Loucy (cell line): ENCODE measurements around the gene CATSPERD.
"Not testable (repeated sequence)": the region's sequence is repeated elsewhere in the genome, so short reads cannot be mapped to it uniquely, and the experiment has no call there.

Experiments used
- H2AFZ ChIP-seq: fragments of 200-600 bp; sonication (generic); 2 replicates; pipeline ENCODE4 v1.6.0; 2016; ENCODE audit warnings: antibody characterized with exemption, mild to moderate bottlenecking, low read length, moderate library complexity
- H3F3A ChIP-seq: fragments of 200-600 bp; 2 replicates; pipeline ENCODE4 v1.6.0; 2016; ENCODE audit warnings: antibody characterized with exemption, low read depth, mild to moderate bottlenecking
- H3K27me3 ChIP-seq: fragments of 200-600 bp; sonication (generic); 2 replicates; pipeline ENCODE4 v1.6.1; 2014; ENCODE audit warnings: low read length, mild to moderate bottlenecking; ENCODE audit not compliant: insufficient read depth, poor library complexity, severe bottlenecking
- H3K36me3 ChIP-seq: fragments of 200-600 bp; sonication (generic); 2 replicates; pipeline ENCODE4 v1.6.1; 2016; ENCODE audit warnings: low read length; ENCODE audit not compliant: insufficient read depth
- H3K4me1 ChIP-seq: fragments of 200-600 bp; sonication (generic); 2 replicates; pipeline ENCODE4 v1.5.1; 2014; ENCODE audit warnings: low read length, mild to moderate bottlenecking; ENCODE audit not compliant: insufficient read depth, poor library complexity, severe bottlenecking
- H3K4me2 ChIP-seq: fragments of 200-600 bp; sonication (generic); 2 replicates; pipeline ENCODE4 v1.6.0; 2014; ENCODE audit warnings: antibody characterized with exemption, low read length, low read depth, mild to moderate bottlenecking; ENCODE audit not compliant: poor library complexity, severe bottlenecking
- H3K4me3 ChIP-seq: fragments of 200-600 bp; sonication (generic); 2 replicates; pipeline ENCODE4 v1.5.1; 2014; ENCODE audit warnings: low read length, mild to moderate bottlenecking, mixed read lengths; ENCODE audit not compliant: poor library complexity, severe bottlenecking
- H3K79me2 ChIP-seq: fragments of 200-600 bp; sonication (generic); 2 replicates; pipeline ENCODE4 v1.6.1; 2014; ENCODE audit warnings: low read length; ENCODE audit not compliant: insufficient read depth
- H3K9ac ChIP-seq: fragments of 200-600 bp; sonication (generic); 2 replicates; pipeline ENCODE4 v1.6.0; 2014; ENCODE audit warnings: mild to moderate bottlenecking, low read depth, low read length, moderate library complexity; ENCODE audit not compliant: poor library complexity, severe bottlenecking
- H3K9me2 ChIP-seq: fragments of 200-600 bp; sonication (generic); replicated peaks from 2 replicates; pipeline ENCODE4 v1.6.1; 2016; ENCODE audit warnings: low read depth, low read length, mixed read lengths
- H3K9me3 ChIP-seq: fragments of 200-600 bp; sonication (generic); 2 replicates; pipeline ENCODE4 v1.6.1; 2014; ENCODE audit warnings: mild to moderate bottlenecking, antibody characterized with exemption, low read length, low read depth; ENCODE audit not compliant: insufficient read depth
- H4K20me1 ChIP-seq: fragments of 200-600 bp; sonication (generic); 2 replicates; pipeline ENCODE4 v1.6.0; 2014; ENCODE audit warnings: antibody characterized with exemption, low read length, mild to moderate bottlenecking; ENCODE audit not compliant: insufficient read depth, poor library complexity, severe bottlenecking
- EZH2phosphoT487 ChIP-seq: fragments of 200-600 bp; IDR thresholded peaks from 2 replicates; pipeline ENCODE4 v1.6.1; 2018; ENCODE audit warnings: antibody characterized with exemption, mild to moderate bottlenecking, moderate library complexity, borderline replicate concordance
- TF ChIP-seq, protein P1 (sequence below): fragments of 200-600 bp; sonication (generic); conservative IDR thresholded peaks from 2 replicates; pipeline ENCODE4 v1.5.1; 2014; ENCODE audit warnings: mild to moderate bottlenecking, antibody characterized with exemption, low read length

The CATSPERD gene

GRCh38 chr19:5738423-5738822 lies 18.0 kb downstream of the CATSPERD start:
- Histone ChIP-seq H3K27me3 (no peaks in the 10 kb centered on the region), H3K9me3 (no peaks in the 10 kb centered on the region), H3K9me2 (no peaks in the 10 kb centered on the region), H3K79me2 (no peaks in the 10 kb centered on the region), H3K36me3 (no peaks in the 10 kb centered on the region), H3K4me1 (no peaks in the 10 kb centered on the region), H3K9ac (no peak overlapping the region), H3K4me3 (no peak overlapping the region), H3F3A (no peaks in the 10 kb centered on the region), H2AFZ (no peak overlapping the region), H4K20me1 (no peaks in the 10 kb centered on the region), H3K4me2 (no peak overlapping the region)
- TF ChIP-seq, protein P1, sequence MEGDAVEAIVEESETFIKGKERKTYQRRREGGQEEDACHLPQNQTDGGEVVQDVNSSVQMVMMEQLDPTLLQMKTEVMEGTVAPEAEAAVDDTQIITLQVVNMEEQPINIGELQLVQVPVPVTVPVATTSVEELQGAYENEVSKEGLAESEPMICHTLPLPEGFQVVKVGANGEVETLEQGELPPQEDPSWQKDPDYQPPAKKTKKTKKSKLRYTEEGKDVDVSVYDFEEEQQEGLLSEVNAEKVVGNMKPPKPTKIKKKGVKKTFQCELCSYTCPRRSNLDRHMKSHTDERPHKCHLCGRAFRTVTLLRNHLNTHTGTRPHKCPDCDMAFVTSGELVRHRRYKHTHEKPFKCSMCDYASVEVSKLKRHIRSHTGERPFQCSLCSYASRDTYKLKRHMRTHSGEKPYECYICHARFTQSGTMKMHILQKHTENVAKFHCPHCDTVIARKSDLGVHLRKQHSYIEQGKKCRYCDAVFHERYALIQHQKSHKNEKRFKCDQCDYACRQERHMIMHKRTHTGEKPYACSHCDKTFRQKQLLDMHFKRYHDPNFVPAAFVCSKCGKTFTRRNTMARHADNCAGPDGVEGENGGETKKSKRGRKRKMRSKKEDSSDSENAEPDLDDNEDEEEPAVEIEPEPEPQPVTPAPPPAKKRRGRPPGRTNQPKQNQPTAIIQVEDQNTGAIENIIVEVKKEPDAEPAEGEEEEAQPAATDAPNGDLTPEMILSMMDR: no peak
- no peak for TF ChIP-seq EZH2phosphoT487

GRCh38 chr19:5742051-5742450 lies 21.6 kb downstream of the CATSPERD start:
- Histone ChIP-seq H3K4me1 (no peaks in the 10 kb centered on the region), H2AFZ (no peak overlapping the region), H3F3A (no peaks in the 10 kb centered on the region), H3K9ac (no peak overlapping the region), H3K4me2 (no peak overlapping the region), H3K36me3 (no peaks in the 10 kb centered on the region), H3K79me2 (no peaks in the 10 kb centered on the region), H3K9me3 (no peaks in the 10 kb centered on the region), H4K20me1 (no peaks in the 10 kb centered on the region), H3K9me2 (no peaks in the 10 kb centered on the region), H3K4me3 (no peak overlapping the region), H3K27me3 (no peaks in the 10 kb centered on the region)
- TF ChIP-seq EZH2phosphoT487: no peak
- TF ChIP-seq, protein P1: no peak

GRCh38 chr19:5743630-5744029 lies 23.2 kb downstream of the CATSPERD start:
- H3K4me2 ChIP-seq: no peak overlapping the region
- H3K36me3 ChIP-seq: no peaks in the 10 kb centered on the region
- H3K27me3 ChIP-seq: no peaks in the 10 kb centered on the region
- no peak overlapping the region for H3K4me3 ChIP-seq
- no peak overlapping the region for H2AFZ ChIP-seq
- no peaks in the 10 kb centered on the region for H3K9me2 ChIP-seq
- no peaks in the 10 kb centered on the region for H3K9me3 ChIP-seq
- no peaks in the 10 kb centered on the region for H3K79me2 ChIP-seq
- H3F3A ChIP-seq: no peaks in the 10 kb centered on the region
- no peak for TF ChIP-seq EZH2phosphoT487
- TF ChIP-seq, protein P1: no peak
- H4K20me1 ChIP-seq: no peaks in the 10 kb centered on the region
- no peaks in the 10 kb centered on the region for H3K4me1 ChIP-seq
- no peak overlapping the region for H3K9ac ChIP-seq

- not testable (repeated sequence) for H3K4me3 ChIP-seq, H3K9ac ChIP-seq, H4K20me1 ChIP-seq, H3K4me1 ChIP-seq, H3K9me3 ChIP-seq, H3F3A ChIP-seq, H3K36me3 ChIP-seq, H3K4me2 ChIP-seq, H3K79me2 ChIP-seq, H3K27me3 ChIP-seq, H2AFZ ChIP-seq, H3K9me2 ChIP-seq
These were observed 24.6 kb downstream of the CATSPERD start for GRCh38 chr19:5744999-5745398.

- H3K9me2 ChIP-seq, H4K20me1 ChIP-seq, H2AFZ ChIP-seq, H3K36me3 ChIP-seq, H3K9me3 ChIP-seq, H3K4me2 ChIP-seq, H3K9ac ChIP-seq, H3K4me3 ChIP-seq, H3K4me1 ChIP-seq, H3K27me3 ChIP-seq, H3F3A ChIP-seq, H3K79me2 ChIP-seq: not testable (repeated sequence)
These were observed 28.5 kb downstream of the CATSPERD start for GRCh38 chr19:5748920-5749319.
